ENCODE data around the gene VASN.
A peak's percentile ranks its signal among the peaks of the same experiment; 100 is the strongest.

The VASN gene

GRCh38 chr16:4404967-4405696 is 33.5 kb downstream of the VASN start:
- H3K9me3 ChIP-seq (ENCODE audit: control insufficient read depth, low read length), result no peaks in the 10 kb centered on the region
- no peak overlapping the region for H3K9ac ChIP-seq (ENCODE audit: low read length)
- no peaks in the 10 kb centered on the region for H3K27me3 ChIP-seq (replicated peaks; ENCODE audit: control insufficient read depth, insufficient read depth, low read length)
- DNase-seq (ENCODE audit: low read depth), result no peak
- no peak overlapping the region for H3K4me3 ChIP-seq (ENCODE audit: low read length)
- H3K4me1 ChIP-seq (ENCODE audit: control insufficient read depth, insufficient read depth, low read length), result peaks cover 9% of the 10 kb centered on the region
- H3K36me3 ChIP-seq (ENCODE audit: control insufficient read depth, insufficient read depth, low read length, severe bottlenecking), result peaks cover 15% of the 10 kb centered on the region

GRCh38 chr16:4407543-4408322 is 36.1 kb downstream of the VASN start:
- DNase-seq (ENCODE audit: low read depth), result no peak
- Histone ChIP-seq H3K36me3 (ENCODE audit: control insufficient read depth, insufficient read depth, low read length, severe bottlenecking) (peaks cover 15% of the 10 kb centered on the region), H3K9me3 (ENCODE audit: control insufficient read depth, low read length) (no peaks in the 10 kb centered on the region)

GRCh38 chr16:4408323-4408690 is 36.7 kb downstream of the VASN start:
- Histone ChIP-seq H3K36me3 (ENCODE audit: control insufficient read depth, insufficient read depth, low read length, severe bottlenecking) (peaks cover 15% of the 10 kb centered on the region), H3K4me1 (ENCODE audit: control insufficient read depth, insufficient read depth, low read length) (peaks cover 14% of the 10 kb centered on the region), H3K9me3 (ENCODE audit: control insufficient read depth, low read length) (no peaks in the 10 kb centered on the region), H3K4me3 (ENCODE audit: low read length) (no peak overlapping the region), H3K9ac (ENCODE audit: low read length) (no peak overlapping the region), H3K27me3 (replicated peaks; ENCODE audit: control insufficient read depth, insufficient read depth, low read length) (no peaks in the 10 kb centered on the region)
- DNase-seq (ENCODE audit: low read depth), result no peak

More at GRCh38 chr16:4407543-4408322, 36.1 kb downstream of the VASN start:
- no peak overlapping the region for H3K9ac ChIP-seq (ENCODE audit: low read length)
- H3K4me1 ChIP-seq (ENCODE audit: control insufficient read depth, insufficient read depth, low read length), result peaks cover 14% of the 10 kb centered on the region
- no peaks in the 10 kb centered on the region for H3K27me3 ChIP-seq (replicated peaks; ENCODE audit: control insufficient read depth, insufficient read depth, low read length)
- H3K4me3 ChIP-seq (ENCODE audit: low read length), result no peak overlapping the region

GRCh38 chr16:4409081-4409932 is 37.7 kb downstream of the VASN start:
- Histone ChIP-seq H3K36me3 (ENCODE audit: control insufficient read depth, insufficient read depth, low read length, severe bottlenecking) (peaks cover 15% of the 10 kb centered on the region), H3K4me3 (ENCODE audit: low read length) (no peak overlapping the region), H3K9me3 (ENCODE audit: control insufficient read depth, low read length) (no peaks in the 10 kb centered on the region), H3K4me1 (ENCODE audit: control insufficient read depth, insufficient read depth, low read length) (peaks cover 14% of the 10 kb centered on the region), H3K27me3 (replicated peaks; ENCODE audit: control insufficient read depth, insufficient read depth, low read length) (no peaks in the 10 kb centered on the region), H3K9ac (ENCODE audit: low read length) (no peak overlapping the region)
- DNase-seq (ENCODE audit: low read depth), result no peak

- no peak overlapping the region for H3K4me3 ChIP-seq (ENCODE audit: low read length)
- peaks cover 21% of the 10 kb centered on the region for H3K4me1 ChIP-seq (ENCODE audit: control insufficient read depth, insufficient read depth, low read length)
- peaks cover 7% of the 10 kb centered on the region for H3K36me3 ChIP-seq (ENCODE audit: control insufficient read depth, insufficient read depth, low read length, severe bottlenecking)
- DNase-seq (ENCODE audit: low read depth), result peak; percentile 96
- no peaks in the 10 kb centered on the region for H3K9me3 ChIP-seq (ENCODE audit: control insufficient read depth, low read length)
- no peak overlapping the region for H3K9ac ChIP-seq (ENCODE audit: low read length)
- no peaks in the 10 kb centered on the region for H3K27me3 ChIP-seq (replicated peaks; ENCODE audit: control insufficient read depth, insufficient read depth, low read length)
Observed at GRCh38 chr16:4410335-4411075, 38.9 kb downstream of the VASN start.

GRCh38 chr16:4411684-4412083 is 40.0 kb downstream of the VASN start:
- Histone ChIP-seq H3K4me1 (ENCODE audit: control insufficient read depth, insufficient read depth, low read length) (peaks cover 22% of the 10 kb centered on the region), H3K4me3 (ENCODE audit: low read length) (no peak overlapping the region), H3K9ac (ENCODE audit: low read length) (peak overlapping the region; percentile 25), H3K36me3 (ENCODE audit: control insufficient read depth, insufficient read depth, low read length, severe bottlenecking) (peaks cover 4% of the 10 kb centered on the region), H3K9me3 (ENCODE audit: control insufficient read depth, low read length) (no peaks in the 10 kb centered on the region), H3K27me3 (replicated peaks; ENCODE audit: control insufficient read depth, insufficient read depth, low read length) (no peaks in the 10 kb centered on the region)
- no peak for DNase-seq (ENCODE audit: low read depth)

GRCh38 chr16:4412159-4412558 is 40.5 kb downstream of the VASN start:
- Histone ChIP-seq H3K4me3 (ENCODE audit: low read length) (no peak overlapping the region), H3K36me3 (ENCODE audit: control insufficient read depth, insufficient read depth, low read length, severe bottlenecking) (peaks cover 3% of the 10 kb centered on the region), H3K9ac (ENCODE audit: low read length) (peak overlapping the region; percentile 25), H3K4me1 (ENCODE audit: control insufficient read depth, insufficient read depth, low read length) (peaks cover 25% of the 10 kb centered on the region), H3K9me3 (ENCODE audit: control insufficient read depth, low read length) (no peaks in the 10 kb centered on the region), H3K27me3 (replicated peaks; ENCODE audit: control insufficient read depth, insufficient read depth, low read length) (no peaks in the 10 kb centered on the region)
- no peak for DNase-seq (ENCODE audit: low read depth)

- H3K9ac ChIP-seq (ENCODE audit: low read length), result no peak overlapping the region
- no peak overlapping the region for H3K4me3 ChIP-seq (ENCODE audit: low read length)
- H3K4me1 ChIP-seq (ENCODE audit: control insufficient read depth, insufficient read depth, low read length), result peaks cover 24% of the 10 kb centered on the region
- H3K9me3 ChIP-seq (ENCODE audit: control insufficient read depth, low read length), result no peaks in the 10 kb centered on the region
- no peak for DNase-seq (ENCODE audit: low read depth)
- no peaks in the 10 kb centered on the region for H3K27me3 ChIP-seq (replicated peaks; ENCODE audit: control insufficient read depth, insufficient read depth, low read length)
- no peaks in the 10 kb centered on the region for H3K36me3 ChIP-seq (ENCODE audit: control insufficient read depth, insufficient read depth, low read length, severe bottlenecking)
Observed at GRCh38 chr16:4412854-4413253, 41.2 kb downstream of the VASN start.

- Histone ChIP-seq H3K9me3 (ENCODE audit: control insufficient read depth, low read length) (no peaks in the 10 kb centered on the region), H3K4me3 (ENCODE audit: low read length) (no peak overlapping the region), H3K4me1 (ENCODE audit: control insufficient read depth, insufficient read depth, low read length) (peaks cover 18% of the 10 kb centered on the region), H3K36me3 (ENCODE audit: control insufficient read depth, insufficient read depth, low read length, severe bottlenecking) (no peaks in the 10 kb centered on the region), H3K9ac (ENCODE audit: low read length) (no peak overlapping the region), H3K27me3 (replicated peaks; ENCODE audit: control insufficient read depth, insufficient read depth, low read length) (no peaks in the 10 kb centered on the region)
- DNase-seq (ENCODE audit: low read depth), result no peak
Observed at GRCh38 chr16:4414187-4414917, 42.7 kb downstream of the VASN start.

- DNase-seq (ENCODE audit: low read depth), result peak; percentile 68
Observed at GRCh38 chr16:4415538-4416199, 44.0 kb downstream of the VASN start.

More at GRCh38 chr16:4415538-4416199, 44.0 kb downstream of the VASN start:
- H3K27me3 ChIP-seq (replicated peaks; ENCODE audit: control insufficient read depth, insufficient read depth, low read length), result no peaks in the 10 kb centered on the region
- peaks cover 16% of the 10 kb centered on the region for H3K4me1 ChIP-seq (ENCODE audit: control insufficient read depth, insufficient read depth, low read length)
- H3K9me3 ChIP-seq (ENCODE audit: control insufficient read depth, low read length), result no peaks in the 10 kb centered on the region
- H3K9ac ChIP-seq (ENCODE audit: low read length), result peak overlapping the region; percentile 85
- peak overlapping the region; percentile 88 for H3K4me3 ChIP-seq (ENCODE audit: low read length)
- H3K36me3 ChIP-seq (ENCODE audit: control insufficient read depth, insufficient read depth, low read length, severe bottlenecking), result no peaks in the 10 kb centered on the region
